HAP-1 (cell line): ENCODE measurements around the gene TEAD1.

Experiments
- DNase-seq, 2 experiments: peaks; one replicate each; pipeline ENCODE4 v3.0.0-alpha.2; 2016 to 2020; ENCODE audit warnings: low spot score in 2 of 2
- H3K27me3 ChIP-seq: fragments of 250-450 bp; sonication (Bioruptor Pico); 2 replicates; pipeline ENCODE4 v1.5.1; 2020; ENCODE audit warnings: low read depth, mild to moderate bottlenecking, moderate library complexity
- H3K36me3 ChIP-seq: fragments of 250-450 bp; sonication (Bioruptor Pico); replicated peaks from 2 replicates; pipeline ENCODE4 v1.5.1; 2020; ENCODE audit warnings: mild to moderate bottlenecking
- H3K4me1 ChIP-seq: fragments of 250-450 bp; sonication (Bioruptor Pico); 2 replicates; pipeline ENCODE4 v1.5.1; 2020; ENCODE audit warnings: mild to moderate bottlenecking
- H3K4me3 ChIP-seq: fragments of 250-450 bp; sonication (Bioruptor Pico); 2 replicates; pipeline ENCODE4 v1.5.1; 2020; ENCODE audit warnings: mild to moderate bottlenecking, moderate library complexity
- H3K9me3 ChIP-seq: fragments of 250-450 bp; sonication (Bioruptor Pico); 2 replicates; pipeline ENCODE4 v1.5.1; 2020; ENCODE audit warnings: mild to moderate bottlenecking, moderate library complexity
- in situ Hi-C: fragments of 300-500 bp; cut with MboI; formaldehyde crosslinking; loops from 3 replicates; pipeline ENCODE4 v1.14.3; 2020; ENCODE audit warnings: low sequenced_read_pairs, inconsistent platforms, mixed read lengths

Gene TEAD1

DNA sequence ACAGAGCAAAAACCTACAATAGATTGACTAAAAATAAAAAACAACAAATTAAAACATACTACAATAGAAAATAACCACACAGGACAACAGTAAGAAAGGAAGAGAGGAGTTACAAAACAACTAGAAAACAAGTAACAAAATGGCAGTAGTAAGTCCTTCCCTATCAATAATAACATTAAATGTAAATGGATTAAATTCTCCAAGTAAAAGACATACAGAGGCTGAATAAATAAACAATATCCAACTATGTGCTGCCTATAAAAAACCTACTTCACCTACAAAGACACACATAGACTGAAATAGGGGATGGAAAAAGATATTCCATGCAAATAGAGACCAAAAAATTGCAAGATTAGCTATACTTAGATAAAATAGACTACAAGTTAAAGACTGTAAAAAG is 277.9 kb downstream of the TEAD1 start:
- DNase-seq = no peak
- peaks cover 4% of the 10 kb centered on the region for H3K4me1 ChIP-seq
- H3K4me3 ChIP-seq = no peak overlapping the region
- no peaks in the 10 kb centered on the region for H3K9me3 ChIP-seq
- in situ Hi-C loops = no loop called here
- no peaks in the 10 kb centered on the region for H3K36me3 ChIP-seq
- no peaks in the 10 kb centered on the region for H3K27me3 ChIP-seq

DNA sequence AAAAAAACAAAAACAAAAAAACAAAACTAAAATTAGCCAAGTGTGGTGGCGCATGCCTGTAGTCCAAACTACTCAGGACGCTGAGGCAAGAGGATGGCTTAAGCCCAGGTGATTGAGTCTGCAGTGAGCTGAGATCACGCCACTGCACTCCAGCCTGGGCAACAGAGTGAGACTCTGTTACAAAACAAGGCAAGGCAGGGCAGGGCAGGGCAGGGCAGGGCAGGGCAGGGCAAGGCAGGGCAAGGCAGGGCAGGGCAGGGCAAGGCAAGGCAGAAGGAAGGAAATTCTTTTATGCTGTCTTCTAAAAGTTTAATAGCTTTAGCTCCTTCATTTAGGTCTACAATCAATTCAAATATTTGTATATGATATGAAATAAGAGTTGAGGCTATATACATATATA is 284.8 kb downstream of the TEAD1 start:
- H3K27me3 ChIP-seq = no peaks in the 10 kb centered on the region
- H3K9me3 ChIP-seq = no peaks in the 10 kb centered on the region
- H3K36me3 ChIP-seq = no peaks in the 10 kb centered on the region
- H3K4me1 ChIP-seq = 0 out of 2 replicates have a peak, but pooled peaks cover 4% of the 10 kb centered on the region
- in situ Hi-C loops = no loop called here
- no peak overlapping the region for H3K4me3 ChIP-seq
- no peak for DNase-seq

DNA sequence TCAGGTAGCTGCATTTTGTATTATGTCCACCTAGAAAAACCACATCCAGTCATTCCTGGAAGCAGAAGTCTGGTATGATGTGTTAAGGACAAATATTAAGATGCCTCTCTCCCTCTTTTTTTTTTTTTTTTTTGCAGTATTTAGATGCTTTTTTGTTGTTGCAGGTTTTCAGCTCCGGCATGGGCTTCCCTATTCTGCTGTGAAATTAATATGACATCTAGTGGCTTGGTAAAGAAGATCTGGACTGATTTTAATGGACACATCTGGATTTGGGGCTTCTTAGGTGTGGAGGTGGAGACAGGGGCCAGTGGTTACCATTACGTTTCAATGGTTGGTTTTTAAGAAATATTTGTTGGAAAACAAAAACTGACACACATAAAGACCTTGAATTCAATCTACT is 287.4 kb downstream of the TEAD1 start:
- no peak for DNase-seq
- in situ Hi-C loops = loop anchor here (10.0 kb wide), 2 partner anchors 233 to 383 kb away; no protein-coding TSS in a partner anchor
- Histone ChIP-seq H3K4me1 (0 out of 2 replicates have a peak, but pooled peaks cover 4% of the 10 kb centered on the region), H3K27me3 (no peaks in the 10 kb centered on the region), H3K4me3 (no peak overlapping the region), H3K9me3 (no peaks in the 10 kb centered on the region), H3K36me3 (no peaks in the 10 kb centered on the region)

DNA sequence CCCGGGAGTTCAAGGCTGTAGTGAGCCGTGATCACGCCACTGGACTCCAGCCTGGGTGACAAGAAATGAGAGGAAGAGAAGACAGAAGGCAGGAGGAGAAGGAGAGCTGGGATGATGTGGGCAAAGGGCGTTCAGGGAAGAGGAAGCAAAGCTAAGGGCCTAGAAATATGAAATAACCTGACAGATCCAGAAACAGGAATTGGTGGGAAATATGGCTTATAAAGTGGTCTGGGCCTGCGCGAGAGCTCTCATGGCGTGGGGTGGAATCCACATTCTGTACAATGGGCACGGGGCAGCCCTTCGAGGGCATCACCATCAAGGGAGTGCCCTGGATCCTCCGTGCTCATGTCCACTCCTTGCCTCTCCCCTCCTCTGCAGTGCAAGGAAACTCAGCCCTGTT is 288.1 kb downstream of the TEAD1 start:
- no peak overlapping the region for H3K4me3 ChIP-seq
- H3K4me1 ChIP-seq = 0 out of 2 replicates have a peak, but pooled peaks cover 4% of the 10 kb centered on the region
- H3K27me3 ChIP-seq = peaks cover under 1% of the 10 kb centered on the region; the same call in 1 of the 2 replicates
- no peak for DNase-seq
- no peaks in the 10 kb centered on the region for H3K36me3 ChIP-seq
- in situ Hi-C loops = loop anchor here (10.0 kb wide), 2 partner anchors 232 to 382 kb away; no protein-coding TSS in a partner anchor
- H3K9me3 ChIP-seq = no peaks in the 10 kb centered on the region

DNA sequence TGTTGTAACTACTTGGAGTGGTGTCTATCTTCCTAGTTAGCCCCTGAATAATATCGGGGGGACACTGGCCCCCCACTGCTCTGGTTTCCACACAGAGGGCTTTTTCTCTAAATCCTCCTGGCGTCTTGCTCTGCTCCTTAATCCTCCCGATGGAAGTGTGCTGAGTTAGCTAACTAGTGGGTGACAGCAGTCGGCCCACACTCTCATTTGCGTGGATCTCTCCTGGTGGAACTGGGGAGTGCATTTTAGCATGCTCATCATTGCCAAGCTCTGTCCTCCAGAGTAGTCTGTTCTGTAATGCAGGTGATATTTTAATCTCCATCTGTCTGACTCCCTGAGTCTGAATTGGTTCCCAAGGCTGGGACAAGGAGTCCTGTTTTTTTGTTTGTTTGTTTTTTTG is 288.8 kb downstream of the TEAD1 start:
- no peak overlapping the region for H3K4me3 ChIP-seq
- in situ Hi-C loops = loop anchor here (10.0 kb wide), 2 partner anchors 232 to 382 kb away; no protein-coding TSS in a partner anchor
- 0 out of 2 replicates have a peak, but pooled peaks cover 4% of the 10 kb centered on the region for H3K4me1 ChIP-seq
- no peak for DNase-seq
- H3K27me3 ChIP-seq = peaks cover 4% of the 10 kb centered on the region; the same call in 1 of the 2 replicates
- H3K36me3 ChIP-seq = no peaks in the 10 kb centered on the region
- H3K9me3 ChIP-seq = no peaks in the 10 kb centered on the region

DNA sequence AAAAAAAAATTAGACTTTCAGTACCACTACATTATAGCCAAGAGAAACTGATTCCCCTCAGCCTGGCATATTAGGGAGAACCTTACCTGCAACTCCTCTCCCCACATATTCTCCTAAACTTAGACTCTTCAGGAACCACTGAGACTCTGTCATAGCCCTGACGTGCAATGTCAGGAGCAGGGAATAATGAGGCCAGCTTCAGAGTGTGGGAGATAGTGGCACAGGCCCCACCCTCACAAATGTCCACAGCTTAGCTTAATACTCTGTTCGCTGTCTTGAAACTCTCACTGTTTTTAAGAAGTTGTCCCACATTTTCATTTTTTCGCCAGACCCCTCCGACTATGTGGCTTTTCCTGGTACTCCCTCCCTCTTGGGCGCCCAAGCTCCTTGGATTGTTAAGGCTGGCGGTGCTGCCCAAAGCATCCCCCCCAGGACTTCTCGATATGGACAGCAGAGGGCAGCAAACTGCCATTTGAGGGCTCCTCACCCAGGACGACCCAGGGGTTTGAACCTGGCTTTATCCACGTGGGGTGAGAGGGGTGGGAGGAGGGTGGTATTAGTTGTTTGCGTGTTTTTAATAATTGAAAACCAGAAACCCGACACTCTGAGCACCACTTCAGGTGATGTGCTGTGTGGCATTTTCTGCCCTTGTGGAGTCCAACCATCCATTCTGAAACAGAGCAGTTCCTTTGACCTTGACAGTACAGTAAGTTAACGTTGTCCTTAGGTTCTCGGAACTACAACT is 289.7 kb downstream of the TEAD1 start:
- Histone ChIP-seq H3K36me3 (no peaks in the 10 kb centered on the region), H3K27me3 (peaks cover 4% of the 10 kb centered on the region; the same call in 1 of the 2 replicates), H3K9me3 (no peaks in the 10 kb centered on the region), H3K4me3 (no peak overlapping the region), H3K4me1 (0 out of 2 replicates have a peak, but pooled peaks cover 4% of the 10 kb centered on the region)
- in situ Hi-C loops = loop anchor here (10.0 kb wide), 2 partner anchors 231 to 381 kb away; no protein-coding TSS in a partner anchor
- peak; percentile 47 to 89 for DNase-seq

DNA sequence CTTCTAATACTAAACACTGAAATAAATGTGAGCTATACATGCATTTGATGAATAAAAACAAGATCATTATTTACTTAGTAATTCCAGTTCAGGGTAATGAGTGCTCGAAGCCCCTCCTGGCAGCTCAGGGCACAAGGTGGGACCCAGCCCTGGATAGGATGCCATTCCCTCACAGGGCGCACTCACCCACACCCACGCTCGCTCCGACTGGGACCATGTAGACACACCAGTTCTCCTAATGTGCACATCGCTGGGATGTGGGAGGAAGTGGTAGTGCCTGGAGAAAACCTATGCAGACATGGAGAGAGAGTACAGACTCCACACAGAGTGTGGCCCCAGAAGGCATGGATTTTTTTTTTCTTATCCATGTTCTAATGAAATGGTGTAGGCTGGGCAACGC is 290.4 kb downstream of the TEAD1 start:
- H3K4me1 ChIP-seq = no peaks in the 10 kb centered on the region
- H3K9me3 ChIP-seq = no peaks in the 10 kb centered on the region
- H3K36me3 ChIP-seq = no peaks in the 10 kb centered on the region
- H3K27me3 ChIP-seq = peaks cover 4% of the 10 kb centered on the region; the same call in 1 of the 2 replicates
- no peak overlapping the region for H3K4me3 ChIP-seq
- in situ Hi-C loops = loop anchor here (10.0 kb wide), 2 partner anchors 230 to 380 kb away; no protein-coding TSS in a partner anchor
- no peak for DNase-seq

DNA sequence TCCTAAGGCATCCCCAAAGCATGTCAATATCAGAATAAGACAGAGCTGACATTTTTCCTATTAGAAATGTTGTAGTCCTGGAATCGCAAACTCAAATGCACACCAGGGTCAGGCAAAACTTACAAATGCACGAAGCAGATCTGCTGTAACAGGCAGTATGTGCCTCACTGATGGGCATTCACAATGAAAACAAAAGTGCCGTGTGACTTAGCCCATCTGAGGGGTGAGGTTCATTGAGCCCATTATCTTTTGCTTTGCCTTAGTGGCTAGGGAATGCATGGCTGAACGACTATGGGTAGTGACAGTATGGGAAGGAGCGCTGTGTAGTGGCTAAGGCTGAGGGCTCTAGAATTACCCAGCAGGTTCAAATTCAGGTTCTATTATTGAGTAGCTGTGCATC is 291.8 kb downstream of the TEAD1 start:
- DNase-seq = no peak
- in situ Hi-C loops = loop anchor here (10.0 kb wide), 2 partner anchors 229 to 379 kb away; no protein-coding TSS in a partner anchor
- Histone ChIP-seq H3K27me3 (peaks cover 4% of the 10 kb centered on the region; the same call in 1 of the 2 replicates), H3K9me3 (no peaks in the 10 kb centered on the region), H3K4me1 (no peaks in the 10 kb centered on the region), H3K4me3 (no peak overlapping the region), H3K36me3 (no peaks in the 10 kb centered on the region)

DNA sequence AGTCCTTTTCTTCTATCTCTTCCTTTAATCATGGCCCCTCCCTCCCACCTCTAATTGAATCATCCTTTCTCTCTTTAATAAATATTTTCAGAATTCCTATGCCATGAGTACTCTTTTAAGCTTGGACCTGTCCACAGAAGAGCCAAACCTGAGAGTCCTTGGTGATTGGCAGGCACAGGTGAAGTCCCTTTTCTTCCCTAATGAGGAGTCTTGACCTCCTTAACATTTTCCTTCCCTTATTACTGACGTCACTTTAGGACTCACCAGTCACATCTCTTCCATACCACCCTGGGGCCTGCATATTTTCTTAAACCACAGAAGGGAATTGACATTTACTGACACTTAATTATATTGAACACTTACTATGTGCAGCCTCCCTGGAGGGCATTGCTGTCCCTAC is 293.9 kb downstream of the TEAD1 start:
- in situ Hi-C loops = loop anchor here (10.0 kb wide), 2 partner anchors 227 to 377 kb away; no protein-coding TSS in a partner anchor
- DNase-seq = no peak

DNA sequence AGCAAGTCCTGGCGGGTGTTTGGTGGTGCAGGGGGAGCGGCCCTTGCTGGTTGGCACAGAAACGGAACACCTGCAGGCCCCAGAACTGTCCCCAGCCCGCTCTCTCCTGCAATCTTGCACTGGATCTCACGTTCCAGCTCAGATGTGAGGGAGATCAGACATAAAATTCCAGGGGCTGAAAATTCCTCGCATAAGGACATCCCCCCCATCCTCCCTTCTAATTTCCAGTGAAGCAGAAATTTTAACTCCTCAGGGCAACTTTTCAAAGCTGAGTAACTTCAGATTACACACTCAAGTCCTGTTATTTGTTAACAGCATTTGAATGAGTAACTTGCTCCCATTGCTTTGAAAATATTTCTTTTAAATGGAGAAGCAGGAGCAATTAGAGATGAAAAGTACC is 294.6 kb downstream of the TEAD1 start:
- no peaks in the 10 kb centered on the region for H3K9me3 ChIP-seq
- in situ Hi-C loops = loop anchor here (10.0 kb wide), 2 partner anchors 226 to 376 kb away; no protein-coding TSS in a partner anchor
- no peak for DNase-seq
- no peaks in the 10 kb centered on the region for H3K36me3 ChIP-seq
- H3K4me1 ChIP-seq = no peaks in the 10 kb centered on the region
- peaks cover 4% of the 10 kb centered on the region; the same call in 1 of the 2 replicates for H3K27me3 ChIP-seq
- no peak overlapping the region for H3K4me3 ChIP-seq

More for the DNA sequence above, 293.9 kb downstream of the TEAD1 start:
- Histone ChIP-seq H3K9me3 (no peaks in the 10 kb centered on the region), H3K4me1 (no peaks in the 10 kb centered on the region), H3K27me3 (peaks cover 4% of the 10 kb centered on the region; the same call in 1 of the 2 replicates), H3K4me3 (no peak overlapping the region), H3K36me3 (no peaks in the 10 kb centered on the region)

DNA sequence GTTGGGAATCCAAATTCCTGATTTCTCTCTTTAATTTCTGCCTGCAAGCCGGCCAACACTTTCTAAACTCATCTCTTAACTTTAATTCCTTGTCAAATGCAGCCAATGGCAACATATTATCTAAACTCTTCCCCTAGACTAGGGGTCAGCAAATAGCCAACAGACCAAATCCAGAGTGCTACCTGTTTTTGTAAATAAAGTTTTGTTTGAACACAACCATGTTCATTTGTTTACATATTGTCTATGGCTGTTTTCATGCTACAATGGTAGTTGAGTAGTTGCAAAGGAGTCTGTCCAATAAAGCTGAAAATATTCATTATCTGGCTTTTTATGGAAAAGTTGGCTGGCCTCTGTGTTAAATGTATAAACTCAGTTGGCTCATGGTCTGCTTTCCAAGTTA is 297.7 kb downstream of the TEAD1 start:
- in situ Hi-C loops = no loop called here
- no peaks in the 10 kb centered on the region for H3K36me3 ChIP-seq
- no peaks in the 10 kb centered on the region for H3K9me3 ChIP-seq
- H3K27me3 ChIP-seq = peaks cover 15% of the 10 kb centered on the region
- DNase-seq = no peak
- no peaks in the 10 kb centered on the region for H3K4me1 ChIP-seq
- H3K4me3 ChIP-seq = no peak overlapping the region

DNA sequence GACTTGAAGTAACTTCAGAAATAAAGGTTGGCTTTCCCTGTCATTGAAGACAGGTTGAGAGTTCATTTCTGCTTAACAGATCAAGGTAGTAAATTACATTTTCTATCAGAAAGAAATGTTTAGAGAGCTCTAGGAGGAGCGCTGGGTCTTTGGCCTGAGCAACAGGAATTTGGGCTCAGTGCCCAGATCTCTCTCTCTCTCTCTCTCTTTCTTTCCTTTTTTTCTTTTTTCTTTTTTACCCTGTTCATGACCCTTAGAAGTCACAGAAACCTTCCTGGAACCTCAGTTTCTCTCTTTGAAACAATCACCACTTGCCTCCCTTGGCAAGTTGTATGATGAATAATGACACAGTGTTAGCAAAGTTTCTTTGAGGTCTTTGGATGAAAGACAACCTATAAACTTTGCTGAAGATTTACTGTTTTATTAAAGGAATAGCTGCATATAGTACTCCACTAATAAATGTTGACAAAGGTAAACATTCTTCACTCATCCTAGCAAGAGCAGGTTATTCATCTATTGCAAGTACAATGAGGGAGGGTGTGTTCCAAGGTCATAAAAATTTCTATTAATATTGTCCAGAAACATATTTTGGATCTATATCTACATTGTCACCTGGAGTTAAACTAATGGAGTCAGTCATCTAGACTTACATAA is 299.4 kb downstream of the TEAD1 start:
- in situ Hi-C loops = no loop called here
- Histone ChIP-seq H3K9me3 (no peaks in the 10 kb centered on the region), H3K4me3 (no peak overlapping the region), H3K4me1 (no peaks in the 10 kb centered on the region), H3K27me3 (peaks cover 20% of the 10 kb centered on the region), H3K36me3 (no peaks in the 10 kb centered on the region)
- no peak for DNase-seq

DNA sequence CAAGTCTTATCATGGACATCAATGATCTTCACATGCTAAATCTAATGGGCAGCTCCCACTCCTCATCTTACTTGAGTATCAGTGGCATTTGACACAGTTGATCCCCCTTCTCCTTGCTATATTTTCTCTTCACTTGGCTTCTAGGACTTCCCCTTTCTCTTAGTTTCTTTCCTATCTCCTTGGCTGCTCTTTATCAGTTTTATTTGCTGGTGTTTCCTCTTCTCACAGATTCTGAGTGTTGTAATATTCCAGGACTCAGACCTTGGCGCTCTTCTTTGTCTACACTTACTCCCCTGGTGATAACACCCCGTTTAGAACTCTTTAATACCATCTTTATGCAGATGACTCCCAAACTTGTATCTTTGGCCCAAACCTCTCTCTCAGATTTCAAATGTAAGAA is 301.0 kb downstream of the TEAD1 start:
- Histone ChIP-seq H3K4me1 (no peaks in the 10 kb centered on the region), H3K36me3 (no peaks in the 10 kb centered on the region), H3K4me3 (no peak overlapping the region), H3K9me3 (no peaks in the 10 kb centered on the region), H3K27me3 (peaks cover 22% of the 10 kb centered on the region)
- no peak for DNase-seq
- in situ Hi-C loops = no loop called here
